Stimulated activated CD4-positive, alpha-beta T cell treated with anti-CD3 and anti-CD28 coated beads, Interleukin-15, amount 100 ng/mL, for 48 hours (primary cell): ENCODE measurements around the gene TUT7.

Experiments
- DNase-seq, 2 donors: peaks; one replicate each; pipeline ENCODE4 v3.0.0-alpha.2; 2020; ENCODE audit warnings: low read depth in 2 of 2

The TUT7 gene

GRCh38 chr9:86259557-86259956 lies 94.7 kb downstream of the TUT7 start, which contains the start of gene C9orf153:
Gene C9orf153 (minus strand): TSS chr9:86259657. CDS start chr9:86229603, 30,054 bp downstream.
- DNase-seq: no peak

GRCh38 chr9:86257391-86257790 lies 96.8 kb downstream of the TUT7 start:
- DNase-seq: no peak

DNA sequence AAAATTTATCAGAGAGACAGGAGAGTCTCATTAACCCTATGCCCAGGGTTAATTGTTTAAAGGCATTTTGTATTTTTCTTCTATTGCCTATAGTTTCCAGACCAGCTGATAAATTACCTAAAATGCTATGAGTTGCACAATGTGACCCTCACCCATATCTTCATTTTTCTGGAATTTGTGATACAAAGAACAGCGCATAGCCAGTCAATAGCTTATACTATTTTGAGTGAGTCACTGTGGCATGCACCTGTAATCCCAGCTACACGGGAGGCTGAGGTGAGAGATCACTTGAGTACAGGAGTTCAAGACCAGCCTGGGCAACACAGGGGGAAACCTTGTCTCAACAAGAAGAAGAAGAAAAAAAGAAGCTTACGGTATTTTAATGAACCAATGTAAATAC lies 97.6 kb downstream of the TUT7 start:
- DNase-seq: no peak

GRCh38 chr9:86253577-86253976 lies 100.6 kb downstream of the TUT7 start:
- no peak for DNase-seq

GRCh38 chr9:86252870-86253269 lies 101.3 kb downstream of the TUT7 start:
- DNase-seq: no peak

- DNase-seq: no peak
These were observed 104.1 kb downstream of the TUT7 start for GRCh38 chr9:86250123-86250522.

DNA sequence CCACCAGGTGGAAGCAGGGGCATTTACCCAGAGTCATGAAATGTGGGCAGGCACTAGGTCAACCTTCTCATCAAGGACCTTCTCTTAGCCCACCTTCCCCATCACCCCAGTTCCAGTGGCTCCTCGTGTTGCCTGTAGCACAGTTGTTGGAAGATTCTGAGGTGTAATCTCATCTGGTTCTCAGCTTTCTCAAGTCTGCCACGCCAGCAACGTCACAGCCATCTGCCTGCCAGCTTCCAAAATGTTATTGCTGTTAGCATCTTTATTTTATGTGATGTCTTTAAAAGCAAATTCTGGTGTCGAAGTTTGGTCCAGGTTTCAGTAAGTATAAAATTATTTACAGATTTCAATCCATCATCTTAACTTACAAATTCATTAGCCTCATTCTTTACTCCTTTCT lies 105.5 kb downstream of the TUT7 start:
- no peak for DNase-seq

DNA sequence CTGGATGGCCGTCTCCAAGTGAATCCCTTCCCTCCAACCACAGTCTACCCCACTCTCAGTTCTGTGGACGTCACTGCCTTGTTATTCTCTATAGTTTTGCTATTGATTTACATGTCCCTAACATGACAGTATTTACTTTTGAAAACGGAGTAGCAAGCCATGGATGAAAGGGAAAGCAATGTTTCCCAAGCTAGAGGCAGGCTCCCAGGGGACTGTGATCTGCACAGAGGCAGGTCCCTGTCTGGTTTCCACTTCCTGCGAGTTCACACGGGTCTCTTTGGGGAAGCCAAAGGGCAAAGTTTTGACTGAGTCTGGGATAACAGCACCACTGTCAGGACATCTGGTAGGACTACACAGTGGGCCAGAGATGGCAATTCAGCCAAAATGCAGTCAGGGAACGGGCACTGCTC lies 107.5 kb downstream of the TUT7 start:
- DNase-seq: no peak

GRCh38 chr9:86242071-86242470 lies 112.1 kb downstream of the TUT7 start:
- no peak for DNase-seq

DNA sequence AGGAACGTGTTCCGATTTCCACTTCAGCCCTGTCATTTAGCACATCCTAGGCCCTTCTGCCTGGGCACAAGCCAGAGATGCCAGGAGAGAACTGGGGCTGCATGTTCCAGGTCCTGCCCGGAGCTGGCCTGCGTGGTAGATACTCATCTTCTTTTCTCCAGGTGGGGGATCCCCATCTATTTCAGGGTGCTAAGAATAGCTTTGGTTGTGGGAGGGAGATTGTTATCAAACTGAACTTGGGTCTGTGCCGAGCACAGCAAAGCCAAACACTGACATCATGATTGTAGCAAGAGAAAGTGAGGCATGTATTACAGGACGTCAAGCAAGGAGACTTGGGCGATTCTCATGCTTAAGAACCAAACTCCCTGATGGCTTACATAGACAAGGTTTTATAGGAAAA lies 113.0 kb downstream of the TUT7 start:
- no peak for DNase-seq

DNA sequence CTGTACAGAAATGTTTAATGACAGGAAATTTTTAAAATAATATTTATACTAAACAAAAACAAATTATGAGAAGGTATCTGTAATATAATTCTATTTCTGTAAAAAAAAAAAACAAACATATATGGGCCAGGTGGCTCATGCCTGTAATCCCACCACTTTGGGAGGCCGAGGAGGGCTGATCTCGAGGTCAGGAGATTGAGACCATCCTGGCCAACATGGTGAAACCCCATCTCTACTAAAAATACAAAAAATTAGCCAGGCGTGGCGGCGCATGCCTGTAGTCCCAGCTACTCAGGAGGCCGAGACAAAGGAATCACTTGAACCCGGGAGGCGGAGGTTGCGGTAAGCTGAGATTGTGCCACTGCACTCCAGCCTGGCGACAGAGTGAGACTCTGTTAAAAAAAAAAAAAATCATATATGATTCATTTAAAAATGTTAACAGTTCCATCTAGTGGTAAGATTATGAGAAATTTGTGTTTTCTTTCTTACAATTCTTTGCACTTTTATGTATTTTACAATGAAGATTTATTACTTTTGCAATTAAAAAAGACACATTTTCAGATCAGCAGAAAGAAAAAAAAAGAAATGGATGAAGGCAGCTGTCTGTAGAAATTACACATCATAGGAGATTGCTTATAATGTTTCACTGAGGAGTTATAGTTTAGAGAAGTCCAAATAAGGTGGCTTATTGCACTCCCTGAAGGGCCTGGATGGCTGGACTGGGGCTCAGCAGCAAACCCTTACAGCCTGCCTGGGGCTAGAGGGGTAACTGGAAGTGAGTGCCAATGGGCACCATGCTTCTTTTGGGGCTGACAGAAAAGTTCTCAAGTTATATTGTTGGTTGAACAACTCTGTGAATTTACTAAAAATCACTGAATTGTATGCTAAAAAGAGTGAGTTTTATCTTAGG lies 115.1 kb downstream of the TUT7 start:
- no peak for DNase-seq
